ENCODE results near the gene SHC3. TPM values are rescaled to one million over a fixed set of nuclear protein-coding genes. Genes with fewer than 3 reads are reported as not detected.

SHC3 gene
- total and polyA plus RNA-seq, 2 donors (not counting 1 experiment from before 2014, with no cell fraction given): 1.7 to 16.2 TPM

- Histone ChIP-seq H3K4me1 (ENCODE audit: control insufficient read depth, extremely low read depth, insufficient read depth, low read length) (no peaks in the 10 kb centered on the region), H3K27ac (ENCODE audit: insufficient read depth, low read length) (no peak overlapping the region), H4K20me1 (ENCODE audit: control insufficient read depth, extremely low read depth, insufficient read depth, low read length) (no peaks in the 10 kb centered on the region), H3K9me3 (ENCODE audit: control insufficient read depth, insufficient read depth, low read depth, low read length) (no peaks in the 10 kb centered on the region), H3K27me3 (ENCODE audit: control insufficient read depth, insufficient read depth, low read length) (no peaks in the 10 kb centered on the region), H3K4me2 (ENCODE audit: extremely low read depth, insufficient read depth, low read length) (no peak overlapping the region), H3K9ac (ENCODE audit: insufficient read depth, low read length) (no peak overlapping the region), H3K79me2 (ENCODE audit: control insufficient read depth, insufficient read depth, low read length) (no peaks in the 10 kb centered on the region), H3K36me3 (ENCODE audit: control insufficient read depth, insufficient read depth, low read length) (no peaks in the 10 kb centered on the region), H3K4me3 (replicated peaks in 1 of 4; ENCODE audit: control extremely low read depth in 1 of 4, insufficient read depth in 1 of 4, low read depth in 3 of 4, low read length in 4 of 4) (no peak overlapping the region), H2AFZ (ENCODE audit: low read length) (no peak overlapping the region)
- TF ChIP-seq EZH2 (IDR thresholded peaks at IDR 0.05; ENCODE audit: low read length, missing control alignments) (no peak), CTCF (conservative IDR thresholded peaks at IDR 0.05 in 1 of 2, IDR thresholded peaks at IDR 0.05 in 1 of 2; ENCODE audit: low read depth in 1 of 2, low read length in 2 of 2) (no peak)
- DNase-seq (ENCODE audit: low read depth in 2 of 2): no peak
These were observed 11.8 kb downstream of the SHC3 start for GRCh38 chr9:89166852-89167251.

GRCh38 chr9:89165880-89166279 is 12.7 kb downstream of the SHC3 start:
- Histone ChIP-seq H3K27me3 (ENCODE audit: control insufficient read depth, insufficient read depth, low read length) (no peaks in the 10 kb centered on the region), H3K4me3 (replicated peaks in 1 of 4; ENCODE audit: control extremely low read depth in 1 of 4, insufficient read depth in 1 of 4, low read depth in 3 of 4, low read length in 4 of 4) (no peak overlapping the region), H2AFZ (ENCODE audit: low read length) (no peak overlapping the region), H3K9me3 (ENCODE audit: control insufficient read depth, insufficient read depth, low read depth, low read length) (no peaks in the 10 kb centered on the region), H3K9ac (ENCODE audit: insufficient read depth, low read length) (no peak overlapping the region), H3K27ac (ENCODE audit: insufficient read depth, low read length) (no peak overlapping the region), H3K36me3 (ENCODE audit: control insufficient read depth, insufficient read depth, low read length) (no peaks in the 10 kb centered on the region), H3K4me1 (ENCODE audit: control insufficient read depth, extremely low read depth, insufficient read depth, low read length) (no peaks in the 10 kb centered on the region), H3K79me2 (ENCODE audit: control insufficient read depth, insufficient read depth, low read length) (no peaks in the 10 kb centered on the region), H3K4me2 (ENCODE audit: extremely low read depth, insufficient read depth, low read length) (no peak overlapping the region), H4K20me1 (ENCODE audit: control insufficient read depth, extremely low read depth, insufficient read depth, low read length) (no peaks in the 10 kb centered on the region)
- TF ChIP-seq CTCF (conservative IDR thresholded peaks at IDR 0.05 in 1 of 2, IDR thresholded peaks at IDR 0.05 in 1 of 2; ENCODE audit: low read depth in 1 of 2, low read length in 2 of 2) (no peak), EZH2 (IDR thresholded peaks at IDR 0.05; ENCODE audit: low read length, missing control alignments) (no peak)
- DNase-seq (ENCODE audit: low read depth in 2 of 2): no peak

- Histone ChIP-seq H3K4me3 (replicated peaks in 1 of 4; ENCODE audit: control extremely low read depth in 1 of 4, insufficient read depth in 1 of 4, low read depth in 3 of 4, low read length in 4 of 4) (no peak overlapping the region), H2AFZ (ENCODE audit: low read length) (no peak overlapping the region), H3K9me3 (ENCODE audit: control insufficient read depth, insufficient read depth, low read depth, low read length) (no peaks in the 10 kb centered on the region), H3K4me2 (ENCODE audit: extremely low read depth, insufficient read depth, low read length) (no peak overlapping the region), H3K79me2 (ENCODE audit: control insufficient read depth, insufficient read depth, low read length) (no peaks in the 10 kb centered on the region), H4K20me1 (ENCODE audit: control insufficient read depth, extremely low read depth, insufficient read depth, low read length) (no peaks in the 10 kb centered on the region), H3K36me3 (ENCODE audit: control insufficient read depth, insufficient read depth, low read length) (no peaks in the 10 kb centered on the region), H3K9ac (ENCODE audit: insufficient read depth, low read length) (no peak overlapping the region), H3K27me3 (ENCODE audit: control insufficient read depth, insufficient read depth, low read length) (no peaks in the 10 kb centered on the region), H3K27ac (ENCODE audit: insufficient read depth, low read length) (no peak overlapping the region), H3K4me1 (ENCODE audit: control insufficient read depth, extremely low read depth, insufficient read depth, low read length) (no peaks in the 10 kb centered on the region)
- TF ChIP-seq EZH2 (IDR thresholded peaks at IDR 0.05; ENCODE audit: low read length, missing control alignments): no peak
- no peak for TF ChIP-seq CTCF (conservative IDR thresholded peaks at IDR 0.05 in 1 of 2, IDR thresholded peaks at IDR 0.05 in 1 of 2; ENCODE audit: low read depth in 1 of 2, low read length in 2 of 2)
- no peak for DNase-seq (ENCODE audit: low read depth in 2 of 2)
These were observed 13.3 kb downstream of the SHC3 start for GRCh38 chr9:89165341-89165740.
